DMS 273 (cell line): ENCODE results near the gene CCDC59.
"Not testable (repeated sequence)": the region's sequence is repeated elsewhere in the genome, so short reads cannot be mapped to it uniquely, and the experiment has no call there.

Source experiments
- DNase-seq: peaks from one replicate; lab custom pipeline; 2025; ENCODE audit not compliant: unreplicated experiment; lab: John Stamatoyannopoulos, UW

CCDC59 gene

GRCh38 chr12:82358200-82359114 lies at the start of gene CCDC59, which contains the start of gene METTL25:
TSS of gene CCDC59 (minus strand) at chr12:82358387. CDS start at chr12:82358376, 11 bp downstream.
TSS of gene METTL25 (plus strand) at chr12:82358529. CDS start at chr12:82358566, 37 bp downstream.
- DNase-seq: peak; percentile 96

GRCh38 chr12:82407481-82407880 lies 49.3 kb upstream of the CCDC59 start:
- DNase-seq: no peak

- no peak for DNase-seq
These were observed 48.5 kb upstream of the CCDC59 start for GRCh38 chr12:82406651-82407050.

GRCh38 chr12:82400819-82401218 lies 42.6 kb upstream of the CCDC59 start:
- DNase-seq: no peak

- no peak for DNase-seq
These were observed 40.7 kb upstream of the CCDC59 start for GRCh38 chr12:82398879-82399278.

- DNase-seq: peak; percentile 45
These were observed 25.9 kb upstream of the CCDC59 start for GRCh38 chr12:82383930-82384552.

GRCh38 chr12:82378997-82379396 lies 20.8 kb upstream of the CCDC59 start:
- DNase-seq: no peak

GRCh38 chr12:82375201-82375600 lies 17.0 kb upstream of the CCDC59 start:
- DNase-seq: no peak

GRCh38 chr12:82366197-82366596 lies 8.0 kb upstream of the CCDC59 start:
- peak; percentile 89 for DNase-seq

GRCh38 chr12:82363990-82364389 lies 5.8 kb upstream of the CCDC59 start:
- DNase-seq: peak; percentile 34

GRCh38 chr12:82361461-82361915 lies 3.3 kb upstream of the CCDC59 start:
- DNase-seq: no peak

- DNase-seq: not testable (repeated sequence)
These were observed 2.6 kb upstream of the CCDC59 start for GRCh38 chr12:82360834-82361233.

GRCh38 chr12:82359115-82359478 lies 910 bp upstream of the CCDC59 start:
- peak; percentile 41 for DNase-seq

- DNase-seq: peak; percentile 15
These were observed 365 bp downstream of the CCDC59 start for GRCh38 chr12:82357845-82358199.

GRCh38 chr12:82357340-82357739 lies 847 bp downstream of the CCDC59 start:
- DNase-seq: no peak

- no peak for DNase-seq
These were observed 6.8 kb downstream of the CCDC59 start for GRCh38 chr12:82351390-82351789.

GRCh38 chr12:82350161-82350560 lies 8.0 kb downstream of the CCDC59 start:
- DNase-seq: no peak

GRCh38 chr12:82329508-82329907 lies 28.7 kb downstream of the CCDC59 start:
- DNase-seq: peak; percentile 43

GRCh38 chr12:82327861-82328260 lies 30.3 kb downstream of the CCDC59 start:
- DNase-seq: no peak

GRCh38 chr12:82326905-82327503 lies 31.2 kb downstream of the CCDC59 start:
- peak; percentile 46 for DNase-seq

GRCh38 chr12:82325540-82326336 lies 32.4 kb downstream of the CCDC59 start:
- DNase-seq: no peak
